HG03354 (cell line): Measurements from ENCODE around the gene TMC3.

ENCODE experiments used
- ATAC-seq: cut with Tn5 transposase; IDR thresholded peaks from one replicate; pipeline ENCODE4 v1.9.1; 2021; ENCODE audit warnings: mild to moderate bottlenecking; ENCODE audit not compliant: unreplicated experiment, poor library complexity, severe bottlenecking

The TMC3 gene

DNA sequence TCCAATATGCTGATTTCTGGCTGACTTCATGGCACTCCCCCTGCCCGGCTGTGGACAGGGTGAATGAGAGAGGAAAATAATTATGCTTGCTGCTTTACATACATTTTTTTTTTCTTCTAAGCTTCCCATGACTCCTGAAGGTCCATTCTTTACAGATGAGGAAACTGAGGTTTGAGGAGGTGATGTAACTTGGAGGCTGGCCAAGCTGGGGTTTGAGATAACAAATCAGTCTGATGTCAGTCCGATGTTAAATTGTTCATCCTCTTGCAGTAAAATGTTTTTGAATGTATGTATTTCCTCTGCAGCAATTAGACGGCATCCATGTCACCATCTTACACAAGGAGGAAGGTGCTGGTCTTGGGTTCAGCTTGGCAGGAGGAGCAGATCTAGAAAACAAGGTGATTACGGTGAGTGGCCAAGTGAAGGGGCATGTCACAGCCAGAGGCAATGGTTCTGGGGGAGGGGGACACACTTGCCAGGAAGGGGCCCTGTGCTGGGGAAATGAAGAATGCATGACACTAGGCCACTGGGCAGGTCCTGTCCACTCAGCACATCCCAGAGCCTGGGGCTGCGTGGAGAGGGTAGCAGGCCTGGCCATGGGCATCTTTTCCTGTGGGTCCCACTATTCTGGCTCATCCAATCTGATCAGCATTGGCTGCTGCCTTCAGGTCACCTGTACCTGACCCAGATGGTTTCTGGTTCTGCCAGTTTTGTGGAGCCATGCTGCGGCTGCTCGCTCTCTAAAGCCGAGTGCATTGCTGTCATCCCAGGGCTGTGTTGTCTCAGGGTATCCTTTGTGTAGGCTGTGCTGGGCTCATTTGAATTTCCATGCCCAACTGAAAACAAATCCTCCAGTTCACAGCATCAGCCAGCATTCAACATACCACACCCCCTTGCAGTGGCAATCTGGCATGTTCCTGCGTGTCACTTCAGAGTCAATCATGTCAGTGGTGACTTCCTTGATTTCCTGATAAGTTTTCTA, 70.5 kb downstream of the TMC3 start:
- no peak for ATAC-seq

DNA sequence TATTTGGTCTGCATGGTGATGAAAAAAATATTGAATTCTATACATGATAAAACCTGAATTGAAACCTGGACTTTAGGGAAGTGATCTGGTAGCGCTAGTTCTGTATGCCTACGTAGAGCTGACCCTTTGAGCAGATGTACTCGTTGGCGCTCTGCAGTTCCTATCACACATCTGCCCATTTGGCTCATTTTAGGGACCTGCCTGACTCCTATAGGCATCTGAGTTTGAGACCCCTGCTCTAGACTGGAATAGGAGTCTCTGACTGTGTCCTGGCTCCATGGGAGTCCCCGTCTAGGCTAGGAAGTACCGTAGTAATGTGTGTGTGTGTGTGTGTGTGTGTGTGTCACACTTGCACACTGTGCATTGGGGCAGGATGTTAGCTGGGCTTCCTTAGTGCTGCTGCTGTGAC, 71.3 kb downstream of the TMC3 start:
- ATAC-seq = peak; percentile 16

DNA sequence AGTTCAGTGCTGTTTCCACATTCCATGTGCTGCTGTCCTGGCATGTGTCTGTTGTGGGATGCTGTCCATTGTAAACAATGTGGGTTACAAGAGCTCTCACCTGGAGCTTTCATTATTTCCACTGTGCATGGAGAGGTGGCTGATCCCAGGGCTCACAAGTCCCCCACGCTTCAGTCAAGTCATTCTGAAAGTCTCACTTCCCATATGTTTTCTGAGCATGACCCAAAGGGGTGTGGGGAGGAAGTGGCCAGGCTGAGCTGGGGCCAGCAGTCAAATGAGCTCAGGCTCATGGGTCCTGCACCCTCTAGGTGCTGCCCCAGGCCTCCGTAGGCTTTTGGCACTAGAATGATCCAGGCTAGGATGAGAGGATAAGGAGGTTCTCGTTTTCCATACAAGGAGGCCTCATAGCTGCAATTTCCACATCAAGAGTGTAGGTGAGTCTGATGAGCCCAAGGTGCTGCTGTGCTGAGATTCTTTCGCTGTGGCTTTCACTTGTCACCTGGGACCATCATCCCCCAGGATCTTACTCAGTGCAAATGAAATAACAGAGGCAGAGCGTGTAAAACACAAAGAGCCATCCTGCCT, 72.1 kb downstream of the TMC3 start:
- ATAC-seq = peak; percentile 83

DNA sequence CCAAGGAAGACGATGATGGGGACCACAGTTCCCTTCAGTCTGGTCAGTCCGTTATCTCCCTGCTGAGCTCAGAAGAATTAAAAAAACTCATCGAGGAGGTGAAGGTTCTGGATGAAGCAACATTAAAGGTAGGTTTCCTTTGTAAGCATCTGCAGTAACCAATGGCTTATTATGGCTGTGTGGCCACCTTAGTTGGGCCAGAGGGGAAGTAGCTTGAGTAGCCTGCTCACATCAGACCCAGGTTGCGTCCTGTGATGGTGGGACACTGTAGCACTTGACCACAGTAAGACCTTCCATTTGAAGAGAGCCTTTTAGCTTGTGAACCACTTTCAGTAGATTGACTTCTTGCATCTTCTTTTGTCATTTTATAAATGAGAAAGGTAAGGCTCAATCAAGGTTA, 72.6 kb downstream of the TMC3 start:
- peak; percentile 23 for ATAC-seq

DNA sequence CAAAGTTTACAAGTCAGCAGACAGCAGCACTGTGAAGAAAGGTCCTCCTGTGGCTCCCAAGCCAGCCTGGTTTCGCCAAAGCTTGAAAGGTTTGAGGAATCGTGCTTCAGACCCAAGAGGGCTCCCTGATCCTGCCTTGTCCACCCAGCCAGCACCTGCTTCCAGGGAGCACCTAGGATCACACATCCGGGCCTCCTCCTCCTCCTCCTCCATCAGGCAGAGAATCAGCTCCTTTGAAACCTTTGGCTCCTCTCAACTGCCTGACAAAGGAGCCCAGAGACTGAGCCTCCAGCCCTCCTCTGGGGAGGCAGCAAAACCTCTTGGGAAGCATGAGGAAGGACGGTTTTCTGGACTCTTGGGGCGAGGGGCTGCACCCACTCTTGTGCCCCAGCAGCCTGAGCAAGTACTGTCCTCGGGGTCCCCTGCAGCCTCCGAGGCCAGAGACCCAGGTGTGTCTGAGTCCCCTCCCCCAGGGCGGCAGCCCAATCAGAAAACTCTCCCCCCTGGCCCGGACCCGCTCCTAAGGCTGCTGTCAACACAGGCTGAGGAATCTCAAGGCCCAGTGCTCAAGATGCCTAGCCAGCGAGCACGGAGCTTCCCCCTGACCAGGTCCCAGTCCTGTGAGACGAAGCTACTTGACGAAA, 74.3 kb downstream of the TMC3 start:
- ATAC-seq = no peak

DNA sequence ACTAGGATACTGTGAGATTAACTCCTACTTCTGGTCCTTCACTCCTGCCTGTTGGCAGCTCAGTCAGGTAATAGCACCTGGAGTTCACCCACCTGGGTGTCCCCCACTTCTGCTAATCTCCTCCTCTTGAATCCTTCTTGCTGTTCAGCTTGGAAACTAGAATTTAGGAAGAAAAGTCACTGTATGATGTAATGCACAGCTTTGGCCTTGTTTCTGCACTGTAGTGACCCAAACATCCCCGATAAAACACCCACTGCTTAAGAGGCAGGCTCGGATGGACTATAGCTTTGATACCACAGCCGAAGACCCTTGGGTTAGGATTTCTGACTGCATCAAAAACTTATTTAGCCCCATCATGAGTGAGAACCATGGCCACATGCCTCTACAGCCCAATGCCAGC, 74.9 kb downstream of the TMC3 start:
- no peak for ATAC-seq

DNA sequence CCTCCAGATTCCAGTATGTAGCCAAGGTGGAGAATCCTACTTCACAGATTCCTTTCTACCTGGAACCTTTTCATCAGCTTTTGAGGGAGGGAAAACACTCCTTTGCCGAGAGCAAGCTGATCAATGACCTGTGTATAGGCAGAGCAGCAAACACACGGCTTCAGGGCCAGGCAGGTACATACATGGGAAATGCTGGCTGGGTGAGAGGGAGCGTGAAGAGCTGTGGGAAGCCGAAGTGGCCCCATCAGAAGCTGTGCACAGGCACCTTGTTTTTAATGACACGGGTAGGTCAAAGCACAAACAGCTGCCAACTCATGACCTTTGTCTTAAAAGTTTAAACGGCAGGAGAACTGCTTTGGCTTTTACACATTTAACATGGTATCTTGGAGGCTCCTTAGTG, 75.4 kb downstream of the TMC3 start:
- ATAC-seq = no peak

DNA sequence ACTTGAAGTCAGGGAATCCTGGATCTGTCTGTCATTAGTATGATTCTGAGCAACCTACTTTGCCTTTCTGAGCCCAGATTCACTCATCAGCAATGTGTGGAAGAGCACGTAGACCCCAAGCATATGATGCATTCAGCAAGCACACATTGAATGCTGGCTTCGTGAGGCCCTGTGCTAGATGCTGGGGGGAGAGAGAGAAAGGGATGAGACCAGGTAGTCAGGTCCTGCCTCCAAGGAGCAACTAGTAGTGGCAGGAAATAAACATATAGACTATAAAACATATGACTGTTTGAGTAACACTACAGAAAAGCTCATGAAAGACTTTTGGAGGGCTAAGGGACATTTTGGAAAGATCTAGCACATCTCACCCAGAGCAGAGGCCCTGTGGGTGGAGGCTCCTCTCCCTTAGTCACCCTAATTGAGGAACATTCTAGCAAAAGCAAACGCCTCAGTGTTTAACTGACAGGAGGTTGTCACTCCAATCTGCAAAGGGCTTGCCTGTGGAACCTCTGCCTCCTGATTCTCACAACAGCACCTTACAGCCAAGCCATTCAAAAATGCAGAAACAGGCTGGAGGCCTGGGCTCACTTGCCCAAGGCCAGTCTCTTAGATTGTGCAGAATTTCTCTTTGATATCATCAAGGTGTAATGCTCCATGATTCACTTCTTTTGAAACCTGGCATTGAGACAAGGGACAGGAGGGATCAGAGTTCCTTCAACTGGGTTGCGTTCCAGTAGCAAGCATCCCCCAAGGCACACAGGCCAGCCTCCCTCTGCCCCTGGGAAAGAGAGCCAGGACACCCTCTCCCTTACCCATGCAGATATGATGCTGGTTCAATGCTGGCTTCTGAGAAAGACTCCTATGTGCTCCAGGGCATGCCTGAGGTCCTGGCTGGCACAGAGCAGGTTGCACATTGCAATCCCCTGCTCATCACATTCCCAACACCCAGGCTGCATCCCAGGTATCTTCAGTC, 76.1 kb downstream of the TMC3 start:
- ATAC-seq = no peak

DNA sequence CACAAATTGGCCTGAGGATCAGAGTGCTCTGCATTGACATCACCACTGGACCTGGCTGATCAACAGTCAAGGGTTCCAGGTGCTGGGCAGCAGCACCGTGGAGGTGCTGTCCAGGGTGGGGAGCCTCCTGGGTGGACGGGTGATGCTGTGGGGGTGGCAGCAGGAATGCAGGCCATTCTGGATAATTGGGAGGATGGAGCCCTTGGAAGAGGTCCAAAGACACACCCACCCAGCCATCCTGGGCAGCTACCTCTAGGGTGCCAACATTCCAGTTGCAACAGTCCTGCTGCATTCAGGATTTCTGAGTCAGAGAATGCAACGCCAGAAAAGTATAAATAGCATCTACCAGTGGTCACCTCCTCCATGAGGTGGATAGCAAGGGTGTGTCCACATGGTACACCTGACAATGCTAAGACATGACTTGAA, 76.9 kb downstream of the TMC3 start:
- no peak for ATAC-seq

DNA sequence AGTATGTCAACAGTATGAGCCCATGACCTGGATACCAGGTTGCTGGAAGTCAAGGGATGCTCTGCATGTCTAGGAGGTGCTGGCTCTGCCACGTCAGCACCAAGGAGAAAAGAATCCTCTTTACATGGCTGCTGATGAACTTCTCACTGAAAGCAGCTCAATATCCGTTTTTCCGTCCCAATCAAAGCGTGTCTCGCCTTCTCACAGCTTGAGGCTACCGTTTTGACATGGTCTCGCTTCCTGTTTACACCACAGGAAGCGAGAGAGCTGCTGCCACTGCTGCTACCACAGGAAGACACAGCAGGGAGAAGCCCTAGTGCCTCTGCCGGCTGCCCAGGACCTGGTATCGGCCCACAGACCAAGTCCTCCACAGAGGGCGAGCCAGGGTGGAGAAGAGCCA, 77.3 kb downstream of the TMC3 start:
- ATAC-seq = peak; percentile 53

DNA sequence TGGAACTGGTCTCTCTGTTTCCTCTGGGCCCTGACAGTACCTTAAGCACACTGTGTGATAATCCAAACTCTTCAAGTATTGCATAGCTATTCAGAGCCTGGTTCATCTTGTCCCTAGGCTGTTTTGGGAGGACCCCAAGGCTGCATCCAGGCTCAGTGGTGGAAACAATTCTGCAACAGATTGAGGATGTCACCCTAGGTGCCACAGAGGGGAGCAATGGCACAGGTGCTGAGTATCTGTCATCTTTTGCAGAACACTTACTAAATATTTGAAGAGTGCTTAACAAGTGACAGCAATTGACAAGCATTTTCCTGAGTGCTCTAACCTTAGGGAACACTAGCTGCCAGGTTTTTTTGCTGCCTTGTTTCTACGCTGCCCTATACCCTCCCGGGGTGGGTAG, 77.8 kb downstream of the TMC3 start:
- ATAC-seq = no peak

DNA sequence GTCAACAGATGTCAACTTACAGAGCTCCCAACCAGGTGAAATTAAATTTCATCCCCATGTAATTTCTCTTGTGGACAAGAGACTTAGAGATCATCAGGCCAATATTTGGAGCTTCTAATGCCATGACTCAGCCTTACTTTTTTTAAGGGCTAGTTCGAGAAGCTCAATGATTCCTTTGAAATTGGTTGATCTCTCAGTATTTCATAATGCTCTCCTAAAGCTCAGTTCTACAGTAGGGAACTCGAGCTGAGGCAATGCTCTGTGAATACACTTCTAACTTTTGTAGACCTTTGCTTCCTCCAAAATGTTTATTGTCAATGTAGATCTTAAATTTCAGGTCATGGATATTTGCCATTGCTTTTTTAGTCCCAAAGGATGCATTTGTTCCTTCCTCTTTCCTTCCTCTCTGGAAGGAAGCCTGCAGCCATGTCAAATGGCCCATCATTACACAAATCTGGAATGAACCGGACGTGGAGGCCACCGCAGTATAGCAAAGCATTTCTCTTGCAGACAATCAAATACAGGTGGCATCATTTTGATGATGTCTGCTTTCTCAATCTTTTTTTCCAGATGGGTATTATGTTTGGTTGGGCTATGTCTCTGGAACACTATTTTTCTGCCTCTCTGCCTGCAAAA, 78.4 kb downstream of the TMC3 start:
- no peak for ATAC-seq

DNA sequence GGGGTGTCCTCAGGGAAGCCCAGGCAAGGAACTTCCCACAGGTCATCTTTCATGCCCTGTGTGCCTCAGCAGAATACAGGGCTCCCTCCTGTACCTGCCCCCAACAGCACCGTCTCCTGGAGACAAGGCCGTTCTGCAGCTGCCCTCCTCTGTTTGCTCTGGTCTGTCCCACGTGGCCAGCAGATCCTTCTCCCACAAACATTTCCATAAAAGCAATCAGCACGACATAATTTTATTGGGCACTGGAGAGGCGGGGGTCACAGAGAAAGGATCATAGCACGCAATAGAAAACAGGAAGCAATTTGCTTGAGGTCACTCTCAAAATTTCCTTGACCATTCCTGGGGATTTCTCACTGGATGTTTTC, 79.5 kb downstream of the TMC3 start:
- ATAC-seq = no peak

DNA sequence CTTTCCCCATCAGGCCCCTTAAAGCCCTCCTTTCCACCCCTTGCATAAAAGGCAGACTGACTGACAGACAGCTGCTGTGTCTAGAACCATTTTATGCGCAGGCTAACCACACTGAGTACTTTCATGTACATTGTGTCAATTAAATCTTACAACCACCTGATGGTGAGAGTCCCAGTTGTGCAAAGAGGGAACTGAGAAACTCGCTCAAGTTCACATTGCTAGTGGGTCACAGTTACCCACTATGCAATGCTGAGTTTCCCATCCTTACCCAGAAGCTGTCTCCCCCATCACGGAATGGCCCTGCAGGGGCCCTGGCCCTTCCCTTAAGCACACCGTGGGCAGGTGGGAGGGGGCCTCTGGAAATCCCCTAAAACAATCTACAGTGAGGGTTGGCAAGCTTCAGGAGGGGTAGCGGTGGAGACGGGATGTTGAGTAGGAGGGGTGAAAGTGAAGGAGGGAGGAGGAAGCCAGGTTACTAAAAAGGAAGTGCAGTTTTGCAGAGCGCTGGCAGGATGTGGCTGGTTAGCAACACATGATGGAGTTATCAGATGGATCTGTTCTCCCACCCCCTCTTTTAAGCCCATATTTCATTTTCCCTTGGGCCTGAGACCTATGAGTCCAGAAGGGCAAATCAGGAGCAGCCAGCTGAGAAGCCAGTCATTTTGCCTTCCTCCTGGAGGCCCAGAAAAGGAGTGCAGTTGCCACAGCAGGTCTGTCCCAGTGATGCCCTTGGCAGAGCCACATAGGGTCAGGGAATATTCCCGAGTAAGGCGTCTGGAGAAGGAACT, 80.1 kb downstream of the TMC3 start:
- ATAC-seq = peak; percentile 73

DNA sequence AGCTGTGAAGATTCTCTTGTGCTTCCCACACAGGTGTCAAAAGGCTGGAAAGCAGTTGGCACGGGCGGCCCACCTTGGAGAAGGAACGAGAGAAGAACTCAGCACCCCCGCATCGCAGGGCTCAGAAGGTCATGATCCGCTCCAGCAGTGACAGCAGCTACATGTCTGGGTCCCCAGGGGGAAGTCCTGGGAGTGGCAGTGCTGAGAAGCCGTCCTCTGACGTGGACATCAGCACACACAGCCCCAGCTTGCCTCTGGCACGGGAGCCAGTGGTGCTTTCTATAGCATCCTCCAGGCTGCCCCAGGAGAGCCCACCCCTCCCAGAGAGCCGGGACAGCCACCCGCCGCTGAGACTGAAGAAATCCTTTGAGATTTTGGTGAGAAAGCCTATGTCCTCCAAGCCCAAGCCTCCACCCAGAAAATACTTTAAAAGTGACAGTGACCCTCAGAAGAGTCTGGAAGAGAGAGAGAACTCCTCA, 81.5 kb downstream of the TMC3 start:
- peak; percentile 42 for ATAC-seq

DNA sequence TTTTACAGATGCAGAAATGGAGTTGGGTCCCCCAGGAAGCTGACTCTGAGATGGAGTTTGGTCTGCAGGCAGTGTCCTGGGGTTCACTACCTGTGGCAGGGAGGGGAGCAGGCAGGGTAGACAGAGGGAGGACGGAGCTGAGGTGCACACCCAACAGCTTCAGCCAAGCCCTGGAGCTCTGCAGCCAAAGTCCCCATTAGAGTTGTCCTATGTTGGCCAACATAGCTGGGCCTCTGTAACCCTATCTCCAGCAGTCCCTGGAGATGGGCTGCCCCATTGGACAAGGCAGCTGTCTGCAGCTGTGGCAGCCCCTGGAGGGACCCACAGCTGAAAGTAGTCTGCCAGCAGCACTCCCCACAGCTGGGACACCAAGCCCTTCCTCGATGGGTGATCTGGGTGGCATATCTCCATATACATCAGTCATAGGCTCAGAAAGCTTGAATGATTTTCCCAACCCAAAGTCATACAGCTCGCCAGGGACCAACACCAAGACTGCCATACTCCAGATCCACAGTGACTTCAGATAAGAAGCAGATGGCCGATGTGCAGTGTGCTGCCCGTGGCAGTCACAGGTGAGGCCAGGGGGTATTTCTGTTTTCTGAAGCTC, 82.0 kb downstream of the TMC3 start:
- peak; percentile 0 for ATAC-seq

DNA sequence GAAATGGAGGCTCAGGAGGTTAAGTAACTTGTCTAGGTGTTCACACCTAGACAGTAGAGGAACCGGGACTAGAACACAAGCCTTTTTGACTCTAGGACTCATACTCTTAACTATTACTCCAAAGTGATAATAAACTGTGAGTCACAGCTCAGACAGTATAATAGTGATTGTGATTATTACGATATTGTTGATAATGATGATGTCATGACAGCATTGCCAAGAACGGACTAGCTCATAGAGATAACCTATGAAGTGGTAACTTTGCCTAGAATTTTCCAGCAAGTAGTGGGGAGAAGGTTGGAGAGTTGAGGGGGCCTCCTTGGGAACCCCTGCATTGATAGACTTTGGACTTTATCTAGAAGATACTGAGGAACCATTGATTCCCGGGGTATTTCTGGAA, 84.1 kb downstream of the TMC3 start:
- no peak for ATAC-seq

DNA sequence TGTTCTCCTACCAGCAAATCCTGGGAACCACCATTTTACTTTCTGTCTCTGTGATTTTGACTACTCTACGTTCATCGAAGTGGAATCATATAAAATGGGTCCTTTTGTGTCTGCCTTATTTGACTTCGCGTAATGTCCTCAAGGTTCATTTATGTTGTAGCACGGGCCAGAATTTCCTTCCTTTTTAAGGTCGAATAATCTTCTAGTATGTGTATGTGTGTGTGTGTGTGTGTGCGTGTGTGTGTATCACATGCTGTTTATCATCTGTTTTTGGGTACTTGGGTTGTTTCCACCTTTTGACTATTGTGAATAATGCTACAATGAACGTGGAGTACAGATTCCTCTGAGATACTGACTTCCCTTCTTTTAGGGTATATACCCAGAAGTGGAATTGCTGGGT, 85.4 kb downstream of the TMC3 start:
- no peak for ATAC-seq
